Upper lobe of left lung (tissue), 6 donors: ENCODE results near the gene AGR3. TPM values are rescaled to one million over a fixed set of nuclear protein-coding genes. Genes with fewer than 3 reads are reported as not detected.

ENCODE experiments used
- ATAC-seq, 2 donors: fragments of 200-7000 bp; cut with Tn5 transposase; one replicate each; pipeline ENCODE4 v1.9.1; 2022; ENCODE audit warnings: mild to moderate bottlenecking in 2 of 2, moderate library complexity in 2 of 2; ENCODE audit not compliant: low FRiP score in 2 of 2
- DNase-seq, 2 donors: peaks; one replicate each; pipeline ENCODE4 v3.0.0-alpha.2; 2019 to 2020
- H3K27ac ChIP-seq, 4 donors: fragments of 200-600 bp; sonication (generic); one replicate each; pipeline ENCODE4 v1.5.1; 2016 to 2019
- H3K27me3 ChIP-seq, 4 donors: fragments of 200-600 bp; sonication (generic); one replicate each; pipeline ENCODE4 v1.5.1; 2017 to 2019
- H3K36me3 ChIP-seq, 4 donors: fragments of 200-600 bp; sonication (generic); one replicate each; pipeline ENCODE4 v1.5.1; 2016 to 2019
- H3K4me1 ChIP-seq, 4 donors: fragments of 200-600 bp; sonication (generic); one replicate each; pipeline ENCODE4 v1.5.1; 2018 to 2019
- H3K4me3 ChIP-seq, 4 donors: fragments of 200-600 bp; sonication (generic); one replicate each; pipeline ENCODE4 v1.5.1; 2017 to 2019; ENCODE audit warnings: mild to moderate bottlenecking in 2 of 4, moderate library complexity in 1 of 4
- H3K9me3 ChIP-seq, 4 donors: fragments of 200-600 bp; sonication (generic); one replicate each; pipeline ENCODE4 v1.5.1; 2018 to 2019
- CTCF ChIP-seq, 6 experiments: fragments of 450-650 bp in 4 of 6; fragments of 200-600 bp in 2 of 6; sonication (generic) in 2 of 6; IDR thresholded peaks; one replicate each; pipeline ENCODE4 v1.5.1; 2016 to 2019; ENCODE audit warnings: antibody characterized with exemption in 6 of 6
- EP300 ChIP-seq, 4 donors: sonication (generic); formaldehyde crosslinking; IDR thresholded peaks; one replicate each; pipeline ENCODE4 v1.5.1; 2017; ENCODE audit warnings: antibody characterized with exemption in 4 of 4, control low read depth in 2 of 4
- POLR2A ChIP-seq, 4 donors: fragments of 450-650 bp; IDR thresholded peaks; one replicate each; pipeline ENCODE4 v1.5.1; 2016 to 2017; ENCODE audit warnings: antibody characterized with exemption in 4 of 4, mild to moderate bottlenecking in 2 of 4
- POLR2AphosphoS5 ChIP-seq, 2 donors: sonication (generic); formaldehyde crosslinking; IDR thresholded peaks; one replicate each; pipeline ENCODE4 v1.5.1; 2017; ENCODE audit warnings: antibody characterized with exemption in 2 of 2
- WGBS, 2 donors: methylation state at CpG; one replicate each; pipeline ENCODE4 v1.1.5; 2017 to 2018; 5-methylcytosine and 5-hydroxymethylcytosine counted together
- total RNA-seq, 6 donors: library from RNA; depleted of rRNA in 4 of 6; stranded (reverse); fragments of >200 nt in 4 of 6; gene quantifications; one replicate each; pipeline versions ENCODE4 v1.1.0 to v1.2.1, GENCODE V29; 2016 to 2021
- donor health status: DM: no; HTN: no; CAD: no; lungs with moderate emphysema.
- donor health status: DM: no; HTN: yes; CAD: no; lungs with severe emphysema.

Gene AGR3
- total RNA-seq, 6 donors from 2014 or later = 10.5 to 209 (median 74.6) TPM

DNA sequence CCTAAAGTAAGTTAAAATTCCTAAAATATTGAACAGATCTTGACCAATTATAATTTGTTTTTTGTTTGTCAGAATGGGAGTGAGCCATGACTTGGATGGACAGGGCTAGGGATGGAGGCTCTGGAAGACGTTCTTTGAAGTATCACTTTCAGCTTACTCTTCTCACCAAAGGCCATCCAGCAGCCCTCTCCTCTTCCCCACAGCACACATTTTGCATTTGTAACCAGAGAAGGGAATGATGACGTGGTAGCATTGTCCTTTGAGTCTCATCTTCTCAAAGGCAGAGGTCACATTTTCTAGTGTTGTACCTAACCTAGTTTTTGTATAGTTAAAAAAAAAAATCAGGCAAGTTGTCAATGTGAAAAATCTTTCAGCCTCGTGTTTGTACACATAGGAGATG is 43.8 kb upstream of the AGR3 start:
- Histone ChIP-seq H3K4me3 (no peak overlapping the region), H3K9me3 (no peaks in the 10 kb centered on the region), H3K27ac (no peak overlapping the region), H3K36me3 (no peaks in the 10 kb centered on the region), H3K4me1 (peaks cover 0 to 22% (median 13%) of the 10 kb centered on the region in 4 donors), H3K27me3 (no peaks in the 10 kb centered on the region)
- DNase-seq = no peak
- 64 to 70% methylated on average over 3 of the region's 3 CpGs for WGBS, 2 donors
- TF ChIP-seq CTCF (IDR thresholded peaks at IDR 0.05) (no peak), POLR2AphosphoS5 (IDR thresholded peaks at IDR 0.05) (no peak), EP300 (IDR thresholded peaks at IDR 0.05) (no peak), POLR2A (IDR thresholded peaks at IDR 0.05) (no peak)
- ATAC-seq = no peak

DNA sequence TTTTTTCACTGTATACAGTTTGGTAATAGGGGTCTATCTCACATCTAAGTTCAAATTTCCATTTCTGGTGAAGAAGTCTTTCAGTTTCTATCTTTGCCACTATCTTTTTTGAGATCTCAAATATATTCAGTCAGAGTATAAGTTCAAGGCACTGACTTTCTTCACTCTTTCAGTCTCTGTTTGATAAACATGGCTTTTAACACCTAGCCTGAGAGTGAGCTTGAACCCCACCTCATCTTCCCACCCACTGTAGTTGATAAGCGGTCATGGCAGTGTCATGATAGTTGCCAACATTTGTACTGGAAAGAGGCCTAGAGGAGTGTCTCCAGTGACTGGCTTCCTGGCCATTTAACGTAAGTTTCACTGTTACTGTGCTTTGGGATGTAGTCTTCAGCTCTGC is 41.2 kb upstream of the AGR3 start:
- ATAC-seq (no peak), DNase-seq (no peak)
- no peak for TF ChIP-seq POLR2A (IDR thresholded peaks at IDR 0.05)
- TF ChIP-seq EP300 (IDR thresholded peaks at IDR 0.05) = no peak
- no peak for TF ChIP-seq POLR2AphosphoS5 (IDR thresholded peaks at IDR 0.05)
- no peak for TF ChIP-seq CTCF (IDR thresholded peaks at IDR 0.05)
- H3K36me3 ChIP-seq = no peaks in the 10 kb centered on the region
- peak overlapping the region in 3 of 4 donors; percentile 6 to 61 (median 30) for H3K27ac ChIP-seq
- H3K4me1 ChIP-seq = peaks cover 0 to 22% (median 15%) of the 10 kb centered on the region in 4 donors
- WGBS, 2 donors = 75 to 85% methylated on average over 2 of the region's 2 CpGs
- H3K27me3 ChIP-seq = no peaks in the 10 kb centered on the region
- H3K9me3 ChIP-seq = no peaks in the 10 kb centered on the region
- no peak overlapping the region for H3K4me3 ChIP-seq

- TF ChIP-seq POLR2AphosphoS5 (IDR thresholded peaks at IDR 0.05) (no peak), EP300 (IDR thresholded peaks at IDR 0.05) (no peak), CTCF (IDR thresholded peaks at IDR 0.05) (no peak), POLR2A (IDR thresholded peaks at IDR 0.05) (no peak)
- Histone ChIP-seq H3K36me3 (no peaks in the 10 kb centered on the region), H3K4me1 (peaks cover 0 to 20% (median 14%) of the 10 kb centered on the region in 4 donors), H3K9me3 (no peaks in the 10 kb centered on the region), H3K4me3 (no peak overlapping the region), H3K27me3 (no peaks in the 10 kb centered on the region), H3K27ac (peak overlapping the region in 2 of 4 donors; percentile 30 to 72)
- ATAC-seq (peak; percentile 38 to 58), DNase-seq (peak in 1 of 2 donors; percentile 30)
- WGBS, 2 donors = 55 to 59% methylated on average over 3 of the region's 3 CpGs
Measured at GRCh38 chr7:16921644-16922257, 40.0 kb upstream of the AGR3 start.

- Histone ChIP-seq H3K4me1 (peaks cover 0 to 15% (median 11%) of the 10 kb centered on the region in 4 donors), H3K27ac (peak overlapping the region in 2 of 4 donors; percentile 59 to 72)
- no peak for ATAC-seq
Measured at GRCh38 chr7:16921151-16921550, 39.4 kb upstream of the AGR3 start.

More at GRCh38 chr7:16921151-16921550, 39.4 kb upstream of the AGR3 start:
- Histone ChIP-seq H3K9me3 (no peaks in the 10 kb centered on the region), H3K4me3 (no peak overlapping the region), H3K36me3 (no peaks in the 10 kb centered on the region), H3K27me3 (no peaks in the 10 kb centered on the region)
- no peak for DNase-seq
- TF ChIP-seq CTCF (IDR thresholded peaks at IDR 0.05) (no peak), EP300 (IDR thresholded peaks at IDR 0.05) (no peak), POLR2AphosphoS5 (IDR thresholded peaks at IDR 0.05) (no peak), POLR2A (IDR thresholded peaks at IDR 0.05) (no peak)
- 63 to 68% methylated on average over 4 of the region's 4 CpGs for WGBS, 2 donors
